K562 (cell line): Measurements from ENCODE around the gene GNB5. TPM values are rescaled to one million over a fixed set of nuclear protein-coding genes. Genes with fewer than 3 reads are reported as not detected.

ENCODE experiments used
- ATAC-seq: fragments of 200-7000 bp; cut with Tn5 transposase; 3 replicates; pipeline ENCODE4 v1.9.1; 2020; ENCODE audit warnings: moderate library complexity
- BruUV-seq: library from RNA; stranded (reverse); fragments of 400-500 nt; replicated peaks from 2 replicates; lab custom pipeline; 2021; lab: Mats Ljungman, UMichigan
- CTCF ChIA-PET: fragments of 300-600 bp; formaldehyde crosslinking; extraction: SDS; loops from one replicate; lab custom pipeline; 2021; ENCODE audit warnings: low intra/inter-chr PET ratio; lab: Yijun Ruan, JAX
- POLR2A ChIA-PET: fragments of 300-600, 350-650 bp; sonication (Branson Sonifier 250); formaldehyde crosslinking; extraction: SDS; loops from one replicate; lab custom pipeline; 2021; ENCODE audit warnings: antibody characterized with exemption, inconsistent platforms; lab: Yijun Ruan, JAX
- DNase-seq, 4 experiments: peaks; one replicate each; pipeline versions ENCODE4 v3.0.0 to v3.0.0-alpha.2; 2011 to 2018; ENCODE audit warnings: low spot score in 3 of 4, mixed read lengths in 3 of 4; ENCODE audit errors: extremely low read depth in 1 of 4
- FAIRE-seq: peaks from 2 replicates; lab custom pipeline; 2011; peaks lifted over from hg19 to GRCh38; lab: Jason Lieb, UNC
- H2AFZ ChIP-seq: 2 replicates; pipeline ENCODE4 v1.6.0; 2011; ENCODE audit warnings: low read depth, low read length, control low read depth, inconsistent platforms
- H3K27ac ChIP-seq: fragments of 200-600 bp; 3 replicates; pipeline ENCODE4 v1.8.0; 2011; ENCODE audit warnings: low read depth, mild to moderate bottlenecking, control low read depth, inconsistent platforms, low read length, moderate library complexity, mixed read lengths; ENCODE audit errors: extremely low read depth
- H3K27me3 ChIP-seq, 2 experiments: fragments of 300-600 bp in 1 of 2; 2 replicates in 1 of 2; 3 replicates in 1 of 2; pipeline versions ENCODE4 v1.6.0 to v1.8.0; 2011; ENCODE audit warnings: inconsistent platforms in 2 of 2, low read length in 2 of 2, mild to moderate bottlenecking in 1 of 2, mixed read lengths in 1 of 2, moderate library complexity in 1 of 2; ENCODE audit not compliant: control insufficient read depth in 2 of 2, insufficient read depth in 2 of 2
- H3K36me3 ChIP-seq: fragments of 300-600 bp; 3 replicates; pipeline ENCODE4 v1.8.0; 2011; ENCODE audit warnings: mild to moderate bottlenecking, low read length, inconsistent platforms; ENCODE audit not compliant: control insufficient read depth, insufficient read depth
- H3K4me1 ChIP-seq, 2 experiments: fragments of 200-600 bp in 1 of 2; replicated peaks in 1 of 2; 2 replicates in 1 of 2; 3 replicates in 1 of 2; pipeline versions ENCODE4 v1.5.1 to v1.8.0; 2011; ENCODE audit warnings: inconsistent platforms in 2 of 2, low read length in 2 of 2, mild to moderate bottlenecking in 1 of 2, mixed read lengths in 1 of 2, moderate library complexity in 1 of 2; ENCODE audit not compliant: control insufficient read depth in 2 of 2, insufficient read depth in 2 of 2
- H3K4me2 ChIP-seq: 2 replicates; pipeline ENCODE4 v1.6.1; 2011; ENCODE audit warnings: low read length, control low read depth, inconsistent platforms, mixed read lengths; ENCODE audit not compliant: insufficient read depth
- H3K4me3 ChIP-seq: fragments of 200-600 bp; sonication (generic), shearing (Covaris generic); 2 replicates; pipeline ENCODE4 v1.5.1; 2016; ENCODE audit warnings: control low read depth, inconsistent platforms
- H3K79me2 ChIP-seq: fragments of 200-600 bp; 3 replicates; pipeline ENCODE4 v1.8.0; 2011; ENCODE audit warnings: low read length, inconsistent platforms; ENCODE audit not compliant: control insufficient read depth, insufficient read depth
- H3K9ac ChIP-seq, 2 experiments: 2 replicates each; pipeline versions ENCODE4 v1.6.0 to v1.6.1; 2011; ENCODE audit warnings: low read depth in 2 of 2, low read length in 2 of 2, control low read depth in 1 of 2, inconsistent platforms in 1 of 2, mild to moderate bottlenecking in 1 of 2, mixed read lengths in 1 of 2; ENCODE audit not compliant: insufficient read depth in 1 of 2
- H3K9me1 ChIP-seq: one replicate; pipeline ENCODE4 v1.6.0; 2011; ENCODE audit warnings: inconsistent platforms, mild to moderate bottlenecking, low read length, moderate library complexity; ENCODE audit not compliant: control insufficient read depth, insufficient read depth
- H3K9me3 ChIP-seq: replicated peaks from 2 replicates; pipeline ENCODE4 v1.5.1; 2011; ENCODE audit warnings: low read depth, low read length, inconsistent platforms; ENCODE audit not compliant: control insufficient read depth, insufficient read depth
- H4K20me1 ChIP-seq: replicated peaks from 2 replicates; pipeline ENCODE4 v1.6.1; 2011; ENCODE audit warnings: low read length, inconsistent platforms, mixed read lengths; ENCODE audit not compliant: control insufficient read depth, insufficient read depth
- FOXJ2 ChIP-seq: fragments of 200-800 bp; sonication (Bioruptor generic); IDR thresholded peaks from 2 replicates; pipeline ENCODE4 v1.6.1; 2016; ENCODE audit warnings: missing genetic modification characterization, missing compliant biosample characterization
- MEIS2 ChIP-seq: fragments of 450-650 bp; IDR thresholded peaks from 2 replicates; pipeline ENCODE4 v1.6.1; 2014; ENCODE audit warnings: mild to moderate bottlenecking; ENCODE audit not compliant: partially characterized antibody
- NFIC ChIP-seq: fragments of 450-650 bp; IDR thresholded peaks from 2 replicates; pipeline ENCODE4 v1.6.1; 2017; ENCODE audit warnings: mild to moderate bottlenecking, inconsistent platforms
- NFIX ChIP-seq: fragments of 250-450 bp; sonication (Bioruptor Pico); IDR thresholded peaks from 2 replicates; pipeline ENCODE4 v1.4.0; 2020; ENCODE audit warnings: low read depth, mild to moderate bottlenecking, moderate library complexity
- PBX2 ChIP-seq, 2 experiments: IDR thresholded peaks in 1 of 2; conservative IDR thresholded peaks in 1 of 2; 2 replicates each; pipeline ENCODE4 v1.6.1; 2016; ENCODE audit warnings: low read depth in 2 of 2, mild to moderate bottlenecking in 1 of 2, missing compliant biosample characterization in 1 of 2, missing genetic modification characterization in 1 of 2, moderate library complexity in 1 of 2
- RHOXF2B ChIP-seq: fragments of 250-450 bp; sonication (Bioruptor Pico); conservative IDR thresholded peaks from 2 replicates; pipeline ENCODE4 v1.5.1; 2021
- SNAPC5 ChIP-seq: fragments of 250-450 bp; sonication (Bioruptor Pico); IDR thresholded peaks from 2 replicates; pipeline ENCODE4 v1.8.0; 2021; ENCODE audit warnings: moderate library complexity, mild to moderate bottlenecking, inconsistent platforms
- ZNF124 ChIP-seq: sonication (generic); formaldehyde crosslinking; IDR thresholded peaks from 2 replicates; pipeline ENCODE4 v1.8.1; 2022; ENCODE audit warnings: missing genetic modification reagents
- in situ Hi-C: fragments of 300-500 bp; cut with MboI; formaldehyde crosslinking; loops from 4 replicates; pipeline ENCODE4 v1.15.0; 2018; ENCODE audit warnings: inconsistent platforms, mixed read lengths
- intact Hi-C: fragments of 100-400 bp; cut with micrococcal nuclease; formaldehyde crosslinking; loops from 2 replicates; pipeline ENCODE4 v1.14.2; 2022
- polyA plus RNA-seq, 8 experiments: library from polyadenylated mRNA; depleted of rRNA in 4 of 8; stranded (reverse) in 5 of 8; unstranded in 3 of 8; fragments of >200 nt; fragmentation: Nextera tagmentation in 2 of 8; fragmentation: Illumina TruSeq in 1 of 8; extraction: Ambion mirVana in 2 of 8; extraction: Trizol in 1 of 8; gene quantifications; 2 replicates each; pipeline versions ENCODE4 v1.2.1 to v1.2.3, GENCODE V29; 2011 to 2014; ENCODE audit warnings: inconsistent platforms in 1 of 8, missing spikeins in 1 of 8
- total RNA-seq, 7 experiments: library from RNA; depleted of rRNA in 6 of 7; stranded (reverse); fragments of >200 nt in 6 of 7; fragmentation: Illumina TruSeq in 2 of 7; extraction: Trizol in 2 of 7; gene quantifications; 2 replicates each; pipeline versions ENCODE4 v1.2.1 to v1.2.3, GENCODE V29; 2011 to 2021; ENCODE audit warnings: low replicate concordance in 1 of 7

GNB5 gene
- total and polyA plus RNA-seq, 9 of the 15 experiments (the other 6 are each of a cell fraction or from before 2014, with no cell fraction given), result 0.11 to 2.1 (median 0.77) TPM

- Histone ChIP-seq H2AFZ (no peak overlapping the region), H3K9ac (no peak overlapping the region), H3K36me3 (no peaks in the 10 kb centered on the region), H3K9me1 (no peaks in the 10 kb centered on the region), H3K27ac (no peak overlapping the region), H3K27me3 (peaks cover 0 to 3% of the 10 kb centered on the region in 2 experiments; a peak in 2 of 5 replicates), H3K4me1 (no peaks in the 10 kb centered on the region), H4K20me1 (no peaks in the 10 kb centered on the region), H3K4me3 (no peak overlapping the region), H3K79me2 (no peaks in the 10 kb centered on the region), H3K4me2 (no peak overlapping the region), H3K9me3 (peaks cover 3% of the 10 kb centered on the region; the same call in 1 of the 2 replicates)
- ChIA-PET POLR2A (no interaction called here), CTCF (no interaction called here)
- FAIRE-seq, result no peak
- TF ChIP-seq NFIC (peak; percentile 89), MEIS2 (peak; percentile 52), PBX2 (CRISPR knock-in tag; IDR thresholded peaks at IDR 0.05; ENCODE audit: low read depth) (no peak), PBX2 (tag; conservative IDR thresholded peaks at IDR 0.05; ENCODE audit: low read depth) (peak; percentile 65; the same call in 1 of the 2 replicates), SNAPC5 (CRISPR knock-in tag) (no peak), ZNF124 (CRISPR knock-in tag) (no peak), NFIX (peak; percentile 62), RHOXF2B (CRISPR knock-in tag) (no peak), FOXJ2 (tag) (no peak)
- no TSS peak for BruUV-seq
- in situ Hi-C loops (no loop called here), intact Hi-C loops (no loop called here)
- ATAC-seq, result no peak
- DNase-seq, result no peak
These were observed 105.9 kb downstream of the GNB5 start for GRCh38 chr15:52085299-52085698.
